IMR-90 (cell line): ENCODE data around the gene IER3.

Experiments
- CTCF ChIP-seq: conservative IDR thresholded peaks from 2 replicates; pipeline ENCODE4 v1.5.1; 2012; ENCODE audit warnings: mild to moderate bottlenecking, low read depth, low read length, improper control_type of control experiment
- FOS ChIP-seq: fragments of 150-350 bp; IDR thresholded peaks from 2 replicates; pipeline ENCODE4 v1.6.1; 2016; ENCODE audit warnings: low read depth, low read length
- MXI1 ChIP-seq: IDR thresholded peaks from 2 replicates; pipeline ENCODE4 v1.6.1; 2012; ENCODE audit warnings: low read depth, mild to moderate bottlenecking, low read length, moderate library complexity, borderline replicate concordance
- RAD21 ChIP-seq: IDR thresholded peaks from 2 replicates; pipeline ENCODE4 v1.6.1; 2012; ENCODE audit warnings: low read length, improper control_type of control experiment

GRCh38 chr6:30754631-30755030 is 10.3 kb upstream of the IER3 start:
- TF ChIP-seq CTCF (no peak), RAD21 (no peak), MXI1 (no peak), FOS (no peak)
